Naive B cell (primary cell): ENCODE results near the gene RBL1. TPM values are rescaled to one million over a fixed set of nuclear protein-coding genes. Genes with fewer than 3 reads are reported as not detected.
A peak's percentile ranks its signal among the peaks of the same experiment; 100 is the strongest.
"Not testable (repeated sequence)": the region's sequence is repeated elsewhere in the genome, so short reads cannot be mapped to it uniquely, and the experiment has no call there.

Source experiments
- ATAC-seq, 2 donors: fragments of 150-1000 bp; cut with Tn5 transposase; 2 replicates each; pipeline ENCODE4 v1.10.0; 2021; ENCODE audit warnings: low read depth in 2 of 2, mild to moderate bottlenecking in 2 of 2, moderate library complexity in 2 of 2
- DNase-seq: peaks from one replicate; pipeline ENCODE4 v3.0.0; 2022
- H3K27ac Mint-ChIP-seq, 6 donors: one replicate each; pipeline ENCODE4 v1.8.0; 2020 to 2022; ENCODE audit warnings: mild to moderate bottlenecking in 6 of 6, mixed read lengths in 6 of 6, moderate library complexity in 5 of 6, inconsistent platforms in 2 of 6
- H3K27me3 Mint-ChIP-seq, 3 donors: one replicate each; pipeline ENCODE4 v1.8.0; 2021 to 2022; ENCODE audit warnings: mixed read lengths in 3 of 3, mild to moderate bottlenecking in 1 of 3
- H3K36me3 Mint-ChIP-seq, 2 donors: one replicate each; pipeline ENCODE4 v1.8.0; 2020 to 2022; ENCODE audit warnings: mixed read lengths in 2 of 2, inconsistent platforms in 1 of 2, mild to moderate bottlenecking in 1 of 2
- H3K4me1 Mint-ChIP-seq, 3 donors: one replicate each; pipeline ENCODE4 v1.8.0; 2020 to 2022; ENCODE audit warnings: mixed read lengths in 3 of 3, inconsistent platforms in 1 of 3, mild to moderate bottlenecking in 1 of 3, moderate library complexity in 1 of 3
- H3K4me3 Mint-ChIP-seq, 8 donors: one replicate each; pipeline ENCODE4 v1.8.0; 2020 to 2022; ENCODE audit warnings: mild to moderate bottlenecking in 8 of 8, mixed read lengths in 8 of 8, moderate library complexity in 8 of 8, inconsistent platforms in 2 of 8
- H3K9me3 Mint-ChIP-seq, 7 donors: one replicate each; pipeline ENCODE4 v1.8.0; 2020 to 2022; ENCODE audit warnings: mixed read lengths in 7 of 7, mild to moderate bottlenecking in 5 of 7, inconsistent platforms in 2 of 7, moderate library complexity in 1 of 7
- polyA plus RNA-seq, 6 donors: library from polyadenylated mRNA; unstranded; fragments of 300-500 nt; fragmentation: Illumina TruSeq; gene quantifications; one replicate each; pipeline ENCODE4 v1.2.3, GENCODE V29; 2021; ENCODE audit warnings: low read depth in 6 of 6

RBL1 gene, protein sequence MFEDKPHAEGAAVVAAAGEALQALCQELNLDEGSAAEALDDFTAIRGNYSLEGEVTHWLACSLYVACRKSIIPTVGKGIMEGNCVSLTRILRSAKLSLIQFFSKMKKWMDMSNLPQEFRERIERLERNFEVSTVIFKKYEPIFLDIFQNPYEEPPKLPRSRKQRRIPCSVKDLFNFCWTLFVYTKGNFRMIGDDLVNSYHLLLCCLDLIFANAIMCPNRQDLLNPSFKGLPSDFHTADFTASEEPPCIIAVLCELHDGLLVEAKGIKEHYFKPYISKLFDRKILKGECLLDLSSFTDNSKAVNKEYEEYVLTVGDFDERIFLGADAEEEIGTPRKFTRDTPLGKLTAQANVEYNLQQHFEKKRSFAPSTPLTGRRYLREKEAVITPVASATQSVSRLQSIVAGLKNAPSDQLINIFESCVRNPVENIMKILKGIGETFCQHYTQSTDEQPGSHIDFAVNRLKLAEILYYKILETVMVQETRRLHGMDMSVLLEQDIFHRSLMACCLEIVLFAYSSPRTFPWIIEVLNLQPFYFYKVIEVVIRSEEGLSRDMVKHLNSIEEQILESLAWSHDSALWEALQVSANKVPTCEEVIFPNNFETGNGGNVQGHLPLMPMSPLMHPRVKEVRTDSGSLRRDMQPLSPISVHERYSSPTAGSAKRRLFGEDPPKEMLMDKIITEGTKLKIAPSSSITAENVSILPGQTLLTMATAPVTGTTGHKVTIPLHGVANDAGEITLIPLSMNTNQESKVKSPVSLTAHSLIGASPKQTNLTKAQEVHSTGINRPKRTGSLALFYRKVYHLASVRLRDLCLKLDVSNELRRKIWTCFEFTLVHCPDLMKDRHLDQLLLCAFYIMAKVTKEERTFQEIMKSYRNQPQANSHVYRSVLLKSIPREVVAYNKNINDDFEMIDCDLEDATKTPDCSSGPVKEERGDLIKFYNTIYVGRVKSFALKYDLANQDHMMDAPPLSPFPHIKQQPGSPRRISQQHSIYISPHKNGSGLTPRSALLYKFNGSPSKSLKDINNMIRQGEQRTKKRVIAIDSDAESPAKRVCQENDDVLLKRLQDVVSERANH
- polyA plus RNA-seq = 10 to 100 TPM in 1 of 6 donors, 1 to 10 TPM in 5; 3.3 to 15.4 (median 7.0) TPM

DNA sequence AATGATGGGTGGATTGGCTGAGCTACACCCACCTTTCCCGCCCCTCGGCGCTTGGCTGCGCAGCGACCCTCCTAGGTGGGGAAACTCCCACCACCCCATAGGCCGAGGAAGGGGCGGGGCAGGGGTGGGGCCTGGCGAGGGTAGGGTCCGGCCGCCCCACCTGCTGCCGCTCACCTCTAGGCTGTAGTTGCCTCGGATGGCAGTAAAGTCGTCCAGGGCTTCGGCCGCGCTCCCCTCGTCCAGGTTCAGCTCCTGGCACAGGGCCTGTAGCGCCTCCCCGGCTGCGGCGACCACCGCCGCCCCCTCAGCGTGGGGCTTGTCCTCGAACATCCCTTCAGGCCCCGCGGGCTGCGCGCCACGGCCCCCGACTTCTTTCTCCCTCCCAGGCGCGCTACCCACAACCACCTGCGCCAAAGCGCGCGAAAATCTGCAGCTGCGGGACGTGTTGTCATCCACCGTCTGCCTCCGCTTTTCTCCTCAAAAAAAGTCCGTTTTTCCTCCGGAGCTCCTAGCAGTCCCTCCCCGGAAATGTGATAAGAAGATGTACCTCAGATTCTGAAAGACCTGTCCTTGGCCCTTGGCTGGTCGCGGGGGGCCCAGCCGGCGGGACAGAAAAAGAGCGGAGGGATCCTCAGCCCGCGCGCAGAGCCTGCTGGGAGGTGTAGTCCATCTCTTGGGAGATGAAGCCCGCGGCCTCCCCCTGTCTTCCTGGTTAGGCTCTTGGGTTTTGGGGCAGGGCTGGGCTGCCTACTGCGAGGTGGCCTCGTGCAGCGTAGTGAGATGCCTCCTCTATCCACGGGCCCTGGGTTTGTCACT, at the start of gene RBL1:
TSS of gene RBL1 (minus strand) at position 399 of the 816 bp plus-strand sequence. CDS start at position 330, 69 bp downstream.
- peaks cover 0 to 9% of the 10 kb centered on the region in 2 donors for H3K36me3 Mint-ChIP-seq
- peak within 1 kb of the TSS; percentile 91 to 100 (median 99) for H3K4me3 Mint-ChIP-seq
- no peaks in the 10 kb centered on the region for H3K27me3 Mint-ChIP-seq
- peak; percentile 91 for DNase-seq
- peak within 1 kb of the TSS; percentile 98 to 100 (median 100) for H3K27ac Mint-ChIP-seq
- peak; percentile 88 to 90 for ATAC-seq
- H3K4me1 Mint-ChIP-seq = peaks cover 24 to 36% (median 30%) of the 10 kb centered on the region in 3 donors
- no peaks in the 10 kb centered on the region for H3K9me3 Mint-ChIP-seq

DNA sequence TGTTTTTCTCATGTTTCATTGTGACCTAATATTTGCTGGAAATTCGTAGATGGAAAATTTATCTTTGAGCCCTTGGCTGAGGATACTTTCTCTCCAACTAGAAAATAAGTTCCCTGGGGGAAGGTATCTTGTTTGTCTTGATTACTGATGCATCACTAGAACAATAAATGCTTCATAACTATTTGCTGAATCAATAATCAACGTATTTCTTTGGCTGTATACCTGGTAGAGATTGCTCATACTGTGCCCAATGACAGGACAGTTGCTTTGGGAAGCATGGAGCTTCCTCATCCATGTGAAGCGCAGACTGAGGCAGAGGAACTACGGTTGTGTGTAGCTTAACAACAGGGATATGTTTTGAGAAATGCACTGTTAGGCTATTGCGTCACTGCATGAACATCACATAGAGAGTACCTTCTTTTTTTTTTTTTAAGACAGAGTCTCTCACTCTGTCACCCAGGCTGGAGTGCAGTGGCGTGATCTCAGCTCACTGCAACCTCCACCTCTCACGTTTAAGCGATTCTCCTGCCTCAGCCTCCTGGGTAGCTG, 49.1 kb upstream of the RBL1 start:
- Mint-ChIP-seq H3K4me3 (no peak overlapping the region), H3K4me1 (no peaks in the 10 kb centered on the region), H3K27ac (no peak overlapping the region), H3K36me3 (peaks cover 0 to 4% of the 10 kb centered on the region in 2 donors), H3K9me3 (no peaks in the 10 kb centered on the region), H3K27me3 (no peaks in the 10 kb centered on the region)
- DNase-seq (no peak), ATAC-seq (no peak)

DNA sequence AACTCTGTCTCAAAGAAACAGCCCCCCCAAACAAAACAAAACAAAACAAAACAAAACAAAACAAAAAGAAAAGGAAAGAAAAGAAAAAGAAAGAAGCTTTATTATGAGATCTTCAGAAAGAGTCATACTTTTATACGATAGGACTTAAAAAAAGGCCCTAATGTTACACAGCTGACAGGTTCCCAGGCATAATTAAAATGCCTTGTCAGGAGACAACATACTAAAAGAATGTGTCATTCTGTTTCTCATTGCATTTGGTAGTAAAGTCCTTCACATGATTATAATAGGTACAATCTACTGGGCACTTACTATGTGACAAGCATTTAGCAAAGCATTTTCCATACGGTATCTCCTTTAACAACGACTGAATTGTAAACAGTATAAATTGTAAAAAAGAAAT, 46.9 kb upstream of the RBL1 start:
- Mint-ChIP-seq H3K36me3 (peaks cover 0 to 4% of the 10 kb centered on the region in 2 donors), H3K4me3 (no peak overlapping the region), H3K9me3 (no peaks in the 10 kb centered on the region), H3K4me1 (no peaks in the 10 kb centered on the region), H3K27ac (no peak overlapping the region), H3K27me3 (no peaks in the 10 kb centered on the region)
- ATAC-seq (no peak), DNase-seq (no peak)

DNA sequence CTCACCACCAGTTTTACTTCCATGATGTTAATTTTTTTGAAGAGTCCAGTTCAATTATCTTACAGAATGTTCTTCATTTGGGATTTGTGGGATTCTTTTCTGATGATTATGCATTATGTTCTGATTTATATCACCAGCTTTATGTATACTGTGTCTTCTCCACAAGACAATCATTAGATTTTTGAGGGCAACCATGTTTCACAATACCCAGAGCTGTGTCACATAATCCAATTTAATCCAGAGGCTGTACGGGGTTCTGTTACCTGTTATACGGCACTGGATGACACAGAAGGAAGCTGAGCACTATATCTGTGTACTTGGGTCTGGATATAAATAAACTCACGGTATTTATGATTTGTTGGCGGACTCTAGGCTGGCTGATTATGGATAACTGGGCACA, 41.8 kb upstream of the RBL1 start:
- H3K9me3 Mint-ChIP-seq = no peaks in the 10 kb centered on the region
- no peaks in the 10 kb centered on the region for H3K4me1 Mint-ChIP-seq
- DNase-seq (no peak), ATAC-seq (no peak)
- H3K4me3 Mint-ChIP-seq = no peak overlapping the region
- H3K27ac Mint-ChIP-seq = no peak overlapping the region
- H3K36me3 Mint-ChIP-seq = peaks cover 0 to 4% of the 10 kb centered on the region in 2 donors
- no peaks in the 10 kb centered on the region for H3K27me3 Mint-ChIP-seq

DNA sequence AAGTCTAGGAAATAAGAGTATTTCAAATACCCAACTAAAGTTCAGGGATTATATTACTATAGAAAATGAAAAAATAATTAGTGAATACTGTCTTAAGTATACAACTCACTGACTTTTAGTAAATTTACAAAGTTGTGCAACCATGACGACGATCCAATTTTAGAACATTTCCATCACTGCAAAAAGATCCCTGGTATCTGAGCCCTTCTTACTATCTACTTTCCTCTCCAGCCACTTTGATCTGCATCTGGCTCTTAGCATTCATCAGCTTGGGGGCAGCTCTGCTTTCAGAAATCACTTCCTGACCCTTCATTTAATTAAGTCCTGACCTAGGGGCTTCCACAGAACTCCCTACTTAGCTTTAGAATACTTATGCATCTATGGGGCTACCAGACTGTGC, 38.2 kb upstream of the RBL1 start:
- Mint-ChIP-seq H3K4me3 (no peak overlapping the region), H3K36me3 (no peaks in the 10 kb centered on the region), H3K27me3 (no peaks in the 10 kb centered on the region), H3K27ac (peak overlapping the region in 1 of 6 donors; percentile 40), H3K4me1 (no peaks in the 10 kb centered on the region), H3K9me3 (no peaks in the 10 kb centered on the region)
- no peak for DNase-seq
- no peak for ATAC-seq

DNA sequence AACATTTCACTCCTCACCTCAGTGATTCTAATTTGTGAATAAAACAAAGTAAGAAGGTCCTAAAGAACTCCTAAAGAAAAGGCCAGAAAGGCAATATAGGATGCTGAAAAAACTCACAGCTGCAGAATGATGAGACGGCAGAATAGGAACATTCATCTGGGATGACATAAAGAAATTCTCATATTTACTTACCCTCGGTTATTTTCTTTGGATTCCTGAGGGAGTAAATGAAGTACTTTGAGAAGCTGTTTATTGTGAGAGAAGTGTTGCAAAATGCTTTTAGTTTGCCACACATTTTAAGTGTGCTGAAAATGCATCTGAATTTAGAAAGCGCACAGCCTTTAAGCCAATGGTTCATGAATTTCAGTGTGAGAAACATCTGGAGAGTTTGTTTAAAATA, 35.7 kb upstream of the RBL1 start:
- no peak for ATAC-seq
- Mint-ChIP-seq H3K4me1 (no peaks in the 10 kb centered on the region), H3K27me3 (no peaks in the 10 kb centered on the region), H3K4me3 (no peak overlapping the region), H3K9me3 (no peaks in the 10 kb centered on the region), H3K27ac (peak overlapping the region in 2 of 6 donors; percentile 2), H3K36me3 (no peaks in the 10 kb centered on the region)
- DNase-seq = no peak

DNA sequence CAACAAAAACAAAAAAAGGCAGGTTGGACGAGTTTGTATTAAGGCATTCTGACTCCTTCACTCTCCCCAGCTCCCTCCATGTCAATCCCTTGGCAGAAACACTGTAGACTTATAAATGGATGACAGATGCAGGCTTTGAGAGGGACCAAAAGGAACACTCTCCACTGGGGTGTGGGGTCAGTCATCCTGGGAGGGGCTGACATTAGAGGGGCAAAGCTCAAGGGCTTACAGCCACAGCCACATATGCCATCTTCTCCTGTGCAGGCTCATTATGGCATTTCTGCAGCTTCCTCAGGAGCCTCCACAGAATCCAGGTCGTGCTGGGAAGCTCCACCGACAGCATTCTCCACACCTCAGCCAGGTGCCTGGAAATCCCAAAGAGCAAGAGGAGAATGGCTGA, 33.0 kb upstream of the RBL1 start:
- ATAC-seq = no peak
- no peaks in the 10 kb centered on the region for H3K4me1 Mint-ChIP-seq
- H3K27ac Mint-ChIP-seq = peak overlapping the region in 1 of 6 donors; percentile 47
- H3K9me3 Mint-ChIP-seq = no peaks in the 10 kb centered on the region
- no peaks in the 10 kb centered on the region for H3K36me3 Mint-ChIP-seq
- no peak for DNase-seq
- no peaks in the 10 kb centered on the region for H3K27me3 Mint-ChIP-seq
- no peak overlapping the region for H3K4me3 Mint-ChIP-seq

DNA sequence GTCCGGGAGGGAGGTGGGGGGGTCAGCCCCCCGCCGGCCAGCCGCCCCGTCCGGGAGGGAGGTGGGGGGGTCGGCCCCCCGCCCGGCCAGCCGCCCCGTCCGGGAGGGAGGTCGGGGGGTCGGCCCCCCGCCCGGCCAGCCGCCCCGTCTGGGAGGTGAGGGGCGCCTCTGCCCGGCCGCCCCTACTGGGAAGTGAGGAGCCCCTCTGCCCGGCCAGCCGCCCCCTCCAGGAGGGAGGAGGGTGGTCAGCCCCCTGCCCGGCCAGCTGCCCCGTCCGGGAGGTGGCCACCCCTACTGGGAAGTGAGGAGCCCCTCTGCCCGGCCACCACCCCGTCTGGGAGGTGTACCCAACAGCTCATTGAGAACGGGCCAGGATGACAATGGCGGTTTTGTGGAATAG, 30.5 kb upstream of the RBL1 start:
- H3K27ac Mint-ChIP-seq, DNase-seq, H3K9me3 Mint-ChIP-seq, H3K27me3 Mint-ChIP-seq, H3K36me3 Mint-ChIP-seq, H3K4me1 Mint-ChIP-seq, ATAC-seq, H3K4me3 Mint-ChIP-seq: not testable (repeated sequence)

DNA sequence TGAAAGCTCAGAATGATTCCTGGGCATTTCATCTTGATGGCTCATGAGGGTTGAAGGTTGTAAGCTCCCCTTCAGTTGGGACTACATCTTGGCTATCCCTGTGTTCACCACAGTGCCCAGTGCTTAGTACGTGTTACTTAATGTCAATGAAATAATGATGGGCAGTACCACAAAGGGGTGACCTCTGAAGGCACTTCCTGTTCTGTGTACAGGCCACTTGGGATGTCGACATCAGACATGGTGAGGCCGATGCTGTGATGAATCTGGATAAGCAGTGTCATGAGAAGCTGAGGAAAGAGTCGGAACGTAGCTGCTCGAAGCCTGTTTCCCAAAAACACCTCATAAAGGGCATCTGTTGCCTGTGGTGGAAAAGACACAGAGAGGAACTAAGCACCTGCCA, 27.6 kb upstream of the RBL1 start:
- Mint-ChIP-seq H3K27me3 (no peaks in the 10 kb centered on the region), H3K4me3 (no peak overlapping the region), H3K27ac (no peak overlapping the region), H3K4me1 (no peaks in the 10 kb centered on the region), H3K9me3 (no peaks in the 10 kb centered on the region), H3K36me3 (no peaks in the 10 kb centered on the region)
- ATAC-seq (no peak), DNase-seq (no peak)

DNA sequence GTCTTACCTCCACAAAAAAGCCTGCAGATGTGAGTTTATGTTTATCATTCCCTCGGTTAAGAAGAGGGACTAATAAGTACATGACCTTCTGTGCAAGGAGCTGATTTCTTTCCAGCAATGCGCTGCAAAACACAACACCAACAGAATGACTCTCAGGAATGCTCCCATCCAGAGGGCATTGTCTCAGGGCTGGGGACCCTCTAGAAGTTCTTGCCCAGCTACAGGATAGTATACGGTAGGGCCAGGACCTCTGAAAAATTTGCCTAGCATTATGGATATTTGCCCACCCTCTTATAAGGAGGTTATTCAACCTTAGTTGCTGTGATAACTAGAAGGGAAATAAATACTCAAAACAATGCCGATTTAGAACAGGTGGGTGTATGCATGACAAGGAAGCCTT, 24.7 kb upstream of the RBL1 start:
- Mint-ChIP-seq H3K27ac (no peak overlapping the region), H3K36me3 (no peaks in the 10 kb centered on the region), H3K4me1 (no peaks in the 10 kb centered on the region), H3K27me3 (no peaks in the 10 kb centered on the region), H3K4me3 (no peak overlapping the region), H3K9me3 (no peaks in the 10 kb centered on the region)
- ATAC-seq = no peak
- DNase-seq = no peak

DNA sequence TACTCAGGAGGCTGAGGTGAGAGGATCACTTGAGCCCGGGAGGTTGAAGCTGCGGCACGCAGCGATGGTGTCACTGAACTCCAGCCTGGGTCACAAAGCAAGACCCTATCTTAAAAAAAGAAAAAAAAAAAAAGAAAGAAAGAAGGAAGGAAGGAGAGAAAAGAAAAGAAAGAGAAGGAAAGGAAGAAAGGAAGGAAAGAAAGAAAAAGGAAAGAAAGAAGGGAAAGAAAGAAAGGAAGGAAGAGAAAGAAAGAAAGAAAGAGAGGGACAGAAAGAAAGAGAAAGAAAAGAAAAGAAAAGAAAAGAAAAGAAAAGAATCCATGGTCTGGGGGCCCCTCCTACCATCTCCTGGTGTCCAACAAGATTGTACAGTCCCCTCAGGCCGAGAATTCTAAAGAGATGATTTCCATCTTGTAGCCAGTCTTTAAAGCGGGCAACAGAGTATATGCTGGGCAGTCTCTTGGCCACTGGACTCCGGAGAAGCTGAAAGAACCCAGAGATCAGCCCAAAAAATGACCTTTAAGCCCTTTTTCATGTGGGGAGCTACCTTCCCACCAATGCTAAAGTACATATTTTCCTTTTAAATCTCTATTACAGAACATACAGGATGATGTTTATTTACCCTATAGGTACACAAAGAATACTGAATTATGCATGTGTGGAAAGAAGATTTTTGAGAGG, 23.7 kb upstream of the RBL1 start:
- DNase-seq = no peak
- H3K27me3 Mint-ChIP-seq = no peaks in the 10 kb centered on the region
- H3K27ac Mint-ChIP-seq = no peak overlapping the region
- H3K9me3 Mint-ChIP-seq = no peaks in the 10 kb centered on the region
- no peak overlapping the region for H3K4me3 Mint-ChIP-seq
- H3K36me3 Mint-ChIP-seq = no peaks in the 10 kb centered on the region
- no peaks in the 10 kb centered on the region for H3K4me1 Mint-ChIP-seq
- no peak for ATAC-seq

DNA sequence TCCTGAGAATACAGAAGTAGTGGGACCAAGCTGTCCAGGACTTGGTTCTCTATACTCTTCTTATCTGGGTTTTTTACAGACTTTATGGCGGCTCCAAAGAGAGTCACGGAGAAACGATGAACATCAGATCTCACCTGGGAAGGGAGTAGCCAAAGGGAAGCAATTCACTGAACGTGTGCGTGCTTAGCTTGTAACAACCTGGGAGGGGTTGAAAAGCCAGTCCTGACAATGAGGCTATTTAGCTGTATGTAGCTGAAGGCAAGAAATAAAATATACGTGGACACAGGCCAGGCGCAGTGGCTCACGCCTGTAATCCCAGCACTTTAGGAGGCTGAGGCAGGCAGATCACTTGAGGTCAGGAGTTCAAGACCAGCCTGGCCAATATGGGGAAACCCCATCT, 18.2 kb upstream of the RBL1 start:
- Mint-ChIP-seq H3K4me3 (no peak overlapping the region), H3K4me1 (no peaks in the 10 kb centered on the region), H3K36me3 (no peaks in the 10 kb centered on the region), H3K27ac (peak overlapping the region in 1 of 6 donors; percentile 30), H3K9me3 (no peaks in the 10 kb centered on the region), H3K27me3 (no peaks in the 10 kb centered on the region)
- DNase-seq (no peak), ATAC-seq (no peak)
